Caki2 (cell line): ENCODE measurements around the gene CLEC4G. TPM values are rescaled to one million over a fixed set of nuclear protein-coding genes. Genes with fewer than 3 reads are reported as not detected.

ENCODE experiments used
- DNase-seq: peaks from one replicate; pipeline ENCODE4 v3.0.0-alpha.2; 2015; ENCODE audit warnings: low read depth
- in situ Hi-C: cut with HindIII; loops from 2 replicates; pipeline ENCODE4 v1.10.0; 2016; ENCODE audit warnings: low sequenced_read_pairs, low pct_unique_long_range_greater_than_20kb, mixed read lengths
- total RNA-seq: library from RNA; depleted of rRNA; stranded (reverse); fragments of >200 nt; shearing (Covaris generic); gene quantifications from 2 replicates; pipeline ENCODE4 v1.2.3, GENCODE V29; 2014; ENCODE audit warnings: low replicate concordance; rRNA removed

The CLEC4G gene
- total RNA-seq, 1 experiment from 2014 or later: not detected

- no peak for DNase-seq
- in situ Hi-C loops: no loop called here
Measured at GRCh38 chr19:7682175-7682855, 49.6 kb downstream of the CLEC4G start.

GRCh38 chr19:7681340-7682174 lies 50.4 kb downstream of the CLEC4G start:
- peak; percentile 31 for DNase-seq
- in situ Hi-C loops: no loop called here

GRCh38 chr19:7680606-7681339 lies 51.1 kb downstream of the CLEC4G start, which contains the start of gene TRAPPC5:
TRAPPC5 (plus strand) TSS chr19:7680833; CDS start chr19:7682254, 1,421 bp downstream.
- in situ Hi-C loops: no loop called here
- DNase-seq: peak; percentile 49

- in situ Hi-C loops: no loop called here
- no peak for DNase-seq
Measured at GRCh38 chr19:7679771-7680605, 51.9 kb downstream of the CLEC4G start.

GRCh38 chr19:7678971-7679751 lies 52.7 kb downstream of the CLEC4G start:
- DNase-seq: no peak
- in situ Hi-C loops: no loop called here

Other genes starting within 250 kb of the CLEC4G start
- gene PEX11G, start 243.1 kb downstream of the CLEC4G start, total RNA-seq: 4.7 and 9.1 TPM in 2 replicates
- 22.9 and 33.6 TPM in 2 replicates for gene ZNF358, start 216.0 kb downstream of the CLEC4G start, total RNA-seq
- 0.61 and 3.2 TPM in 2 replicates for gene MCOLN1, start 209.5 kb downstream of the CLEC4G start, total RNA-seq
- gene PNPLA6, start 196.4 kb downstream of the CLEC4G start, total RNA-seq: 38.0 and 39.4 TPM in 2 replicates
- gene CAMSAP3, start 136.2 kb downstream of the CLEC4G start, total RNA-seq: 3.9 and 5.2 TPM in 2 replicates
- gene XAB2, start 102.6 kb downstream of the CLEC4G start, total RNA-seq: 29.7 and 79.6 TPM in 2 replicates
- 42.7 and 45.1 TPM in 2 replicates for gene PET100, start 102.3 kb downstream of the CLEC4G start, total RNA-seq
- gene PCP2, start 98.4 kb downstream of the CLEC4G start, total RNA-seq: not detected in 2 replicates
- 7.1 and 14.5 TPM in 2 replicates for gene STXBP2, start 95.0 kb downstream of the CLEC4G start, total RNA-seq
- not detected in 2 replicates for gene RETN, start 63.1 kb downstream of the CLEC4G start, total RNA-seq
- gene MCEMP1, start 55.0 kb downstream of the CLEC4G start, total RNA-seq: not detected in 2 replicates
- 83.3 and 104 TPM in 2 replicates for gene TRAPPC5, start 51.3 kb downstream of the CLEC4G start, total RNA-seq
- not detected in 2 replicates for gene FCER2, start 30.0 kb downstream of the CLEC4G start, total RNA-seq
- gene CD209, start 15.4 kb upstream of the CLEC4G start, total RNA-seq: not detected in 2 replicates
- not detected in 2 replicates for gene CLEC4M, start 31.1 kb upstream of the CLEC4G start, total RNA-seq
- gene EVI5L, start 98.1 kb upstream of the CLEC4G start, total RNA-seq: 2.9 and 10.7 TPM in 2 replicates
- gene PRR36, start 142.3 kb upstream of the CLEC4G start, total RNA-seq: 0.03 TPM in 1 of 2 replicates, not detected in the other
- gene LRRC8E, start 156.4 kb upstream of the CLEC4G start, total RNA-seq: 14.7 and 15.9 TPM in 2 replicates
- gene MAP2K7, start 171.8 kb upstream of the CLEC4G start, total RNA-seq: 5.0 and 8.6 TPM in 2 replicates
- not detected in 2 replicates for gene TGFBR3L, start 182.7 kb upstream of the CLEC4G start, total RNA-seq
- 18.8 and 19.2 TPM in 2 replicates for gene SNAPC2, start 188.2 kb upstream of the CLEC4G start, total RNA-seq
- gene CTXN1, start 194.0 kb upstream of the CLEC4G start, total RNA-seq: 2.0 and 11.1 TPM in 2 replicates
- gene TIMM44, start 211.6 kb upstream of the CLEC4G start, total RNA-seq: 19.4 and 58.8 TPM in 2 replicates